ENCODE data around the gene HK3. TPM values are rescaled to one million over a fixed set of nuclear protein-coding genes. Genes with fewer than 3 reads are reported as not detected.

HK3 gene
- polyA plus RNA-seq, 1 donor from 2014 or later, result 7.8 TPM

- H3K9ac ChIP-seq (ENCODE audit: low read length), result no peak overlapping the region
Measured at GRCh38 chr5:176832162-176832561, 67.0 kb downstream of the HK3 start.

GRCh38 chr5:176831425-176831824 is 67.7 kb downstream of the HK3 start:
- H3K9ac ChIP-seq (ENCODE audit: low read length), result no peak overlapping the region
- no peaks in the 10 kb centered on the region for H4K20me1 ChIP-seq (ENCODE audit: insufficient read depth)
- H3K27me3 ChIP-seq (ENCODE audit: insufficient read depth, low read depth, low read length), result no peaks in the 10 kb centered on the region
- H3K79me2 ChIP-seq (replicated peaks; ENCODE audit: insufficient read depth, low read length), result no peaks in the 10 kb centered on the region
- TF ChIP-seq POLR2AphosphoS5 (IDR thresholded peaks at IDR 0.05), result no peak
- no peak for TF ChIP-seq SMC3 (conservative IDR thresholded peaks at IDR 0.05; ENCODE audit: poor library complexity)
- TF ChIP-seq EZH2 (IDR thresholded peaks at IDR 0.05; ENCODE audit: borderline replicate concordance, insufficient read depth, low read length, poor library complexity, severe bottlenecking), result no peak
- TF ChIP-seq EP300 (conservative IDR thresholded peaks at IDR 0.05; ENCODE audit: poor library complexity, severe bottlenecking), result no peak
- no peak for TF ChIP-seq TAF1 (IDR thresholded peaks at IDR 0.05; ENCODE audit: low read depth)
- no peak for TF ChIP-seq RAD21 (conservative IDR thresholded peaks at IDR 0.05)
- TF ChIP-seq MXI1 (conservative IDR thresholded peaks at IDR 0.05; ENCODE audit: poor library complexity, severe bottlenecking), result no peak
- no peak for TF ChIP-seq CTCF (IDR thresholded peaks at IDR 0.05; ENCODE audit: poor library complexity, severe bottlenecking)
- TF ChIP-seq, protein P1, sequence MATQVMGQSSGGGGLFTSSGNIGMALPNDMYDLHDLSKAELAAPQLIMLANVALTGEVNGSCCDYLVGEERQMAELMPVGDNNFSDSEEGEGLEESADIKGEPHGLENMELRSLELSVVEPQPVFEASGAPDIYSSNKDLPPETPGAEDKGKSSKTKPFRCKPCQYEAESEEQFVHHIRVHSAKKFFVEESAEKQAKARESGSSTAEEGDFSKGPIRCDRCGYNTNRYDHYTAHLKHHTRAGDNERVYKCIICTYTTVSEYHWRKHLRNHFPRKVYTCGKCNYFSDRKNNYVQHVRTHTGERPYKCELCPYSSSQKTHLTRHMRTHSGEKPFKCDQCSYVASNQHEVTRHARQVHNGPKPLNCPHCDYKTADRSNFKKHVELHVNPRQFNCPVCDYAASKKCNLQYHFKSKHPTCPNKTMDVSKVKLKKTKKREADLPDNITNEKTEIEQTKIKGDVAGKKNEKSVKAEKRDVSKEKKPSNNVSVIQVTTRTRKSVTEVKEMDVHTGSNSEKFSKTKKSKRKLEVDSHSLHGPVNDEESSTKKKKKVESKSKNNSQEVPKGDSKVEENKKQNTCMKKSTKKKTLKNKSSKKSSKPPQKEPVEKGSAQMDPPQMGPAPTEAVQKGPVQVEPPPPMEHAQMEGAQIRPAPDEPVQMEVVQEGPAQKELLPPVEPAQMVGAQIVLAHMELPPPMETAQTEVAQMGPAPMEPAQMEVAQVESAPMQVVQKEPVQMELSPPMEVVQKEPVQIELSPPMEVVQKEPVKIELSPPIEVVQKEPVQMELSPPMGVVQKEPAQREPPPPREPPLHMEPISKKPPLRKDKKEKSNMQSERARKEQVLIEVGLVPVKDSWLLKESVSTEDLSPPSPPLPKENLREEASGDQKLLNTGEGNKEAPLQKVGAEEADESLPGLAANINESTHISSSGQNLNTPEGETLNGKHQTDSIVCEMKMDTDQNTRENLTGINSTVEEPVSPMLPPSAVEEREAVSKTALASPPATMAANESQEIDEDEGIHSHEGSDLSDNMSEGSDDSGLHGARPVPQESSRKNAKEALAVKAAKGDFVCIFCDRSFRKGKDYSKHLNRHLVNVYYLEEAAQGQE (IDR thresholded peaks at IDR 0.05; ENCODE audit: borderline replicate concordance), result no peak
- H2AFZ ChIP-seq (ENCODE audit: low read depth, low read length), result no peak overlapping the region
- H3K9me3 ChIP-seq (ENCODE audit: low read length), result no peaks in the 10 kb centered on the region
- H3K27ac ChIP-seq (ENCODE audit: low read length), result no peak overlapping the region
- no peaks in the 10 kb centered on the region for H3F3A ChIP-seq (ENCODE audit: insufficient read depth, low read length, poor library complexity, severe bottlenecking)
- no peaks in the 10 kb centered on the region for H3K36me3 ChIP-seq (ENCODE audit: insufficient read depth, low read length)
- no peak overlapping the region for H3K4me3 ChIP-seq (ENCODE audit: low read length)
- H3K9me2 ChIP-seq (ENCODE audit: insufficient read depth, low read length), result no peaks in the 10 kb centered on the region
- H3K4me2 ChIP-seq (ENCODE audit: low read length), result no peak overlapping the region

More at GRCh38 chr5:176832162-176832561, 67.0 kb downstream of the HK3 start:
- Histone ChIP-seq H3K4me3 (ENCODE audit: low read length) (no peak overlapping the region), H2AFZ (ENCODE audit: low read depth, low read length) (no peak overlapping the region), H3K36me3 (ENCODE audit: insufficient read depth, low read length) (no peaks in the 10 kb centered on the region), H3K27me3 (ENCODE audit: insufficient read depth, low read depth, low read length) (peaks cover 5% of the 10 kb centered on the region), H3K9me3 (ENCODE audit: low read length) (no peaks in the 10 kb centered on the region), H3F3A (ENCODE audit: insufficient read depth, low read length, poor library complexity, severe bottlenecking) (no peaks in the 10 kb centered on the region), H4K20me1 (ENCODE audit: insufficient read depth) (no peaks in the 10 kb centered on the region), H3K27ac (ENCODE audit: low read length) (no peak overlapping the region), H3K9me2 (ENCODE audit: insufficient read depth, low read length) (no peaks in the 10 kb centered on the region), H3K79me2 (replicated peaks; ENCODE audit: insufficient read depth, low read length) (no peaks in the 10 kb centered on the region), H3K4me2 (ENCODE audit: low read length) (no peak overlapping the region)
- TF ChIP-seq, protein P1 (IDR thresholded peaks at IDR 0.05; ENCODE audit: borderline replicate concordance), result no peak
- TF ChIP-seq CTCF (IDR thresholded peaks at IDR 0.05; ENCODE audit: poor library complexity, severe bottlenecking) (no peak), POLR2AphosphoS5 (IDR thresholded peaks at IDR 0.05) (no peak), MXI1 (conservative IDR thresholded peaks at IDR 0.05; ENCODE audit: poor library complexity, severe bottlenecking) (no peak), SMC3 (conservative IDR thresholded peaks at IDR 0.05; ENCODE audit: poor library complexity) (no peak), EZH2 (IDR thresholded peaks at IDR 0.05; ENCODE audit: borderline replicate concordance, insufficient read depth, low read length, poor library complexity, severe bottlenecking) (no peak), EP300 (conservative IDR thresholded peaks at IDR 0.05; ENCODE audit: poor library complexity, severe bottlenecking) (no peak), RAD21 (conservative IDR thresholded peaks at IDR 0.05) (no peak), TAF1 (IDR thresholded peaks at IDR 0.05; ENCODE audit: low read depth) (no peak)

Measured in neural cell (in vitro differentiated cells).